WTC11 (cell line): ENCODE results near the gene BCL2L1. TPM values are rescaled to one million over a fixed set of nuclear protein-coding genes. Genes with fewer than 3 reads are reported as not detected.

Experiments used
- ATAC-seq: fragments of 200-7000 bp; cut with Tn5 transposase; 2 replicates; pipeline ENCODE4 v1.10.0; 2021; ENCODE audit warnings: mild to moderate bottlenecking, moderate library complexity
- CTCF ChIA-PET: fragments of 300-600 bp; sonication (Branson Sonifier 250); formaldehyde crosslinking; loops from one replicate; lab custom pipeline; 2021; ENCODE audit warnings: antibody characterized with exemption; lab: Charles Lee
- POLR2A ChIA-PET: fragments of 350-600 bp; sonication (Branson Sonifier 250); formaldehyde crosslinking; loops from one replicate; lab custom pipeline; 2021; ENCODE audit warnings: antibody characterized with exemption; lab: Charles Lee
- DNase-seq: peaks from one replicate; pipeline ENCODE4 v3.0.0; 2021; ENCODE audit warnings: low spot score
- H3K27ac Mint-ChIP-seq: 2 replicates; pipeline ENCODE4 v1.8.0; 2021; ENCODE audit warnings: mixed read lengths
- H3K27me3 Mint-ChIP-seq: 2 replicates; pipeline ENCODE4 v1.8.0; 2021; ENCODE audit warnings: low read depth, mild to moderate bottlenecking, moderate library complexity, mixed read lengths
- H3K36me3 Mint-ChIP-seq: 2 replicates; pipeline ENCODE4 v1.8.0; 2021; ENCODE audit warnings: mixed read lengths
- H3K4me1 Mint-ChIP-seq: 2 replicates; pipeline ENCODE4 v1.8.0; 2022; ENCODE audit warnings: mixed read lengths
- H3K4me3 Mint-ChIP-seq: 2 replicates; pipeline ENCODE4 v1.8.0; 2021; ENCODE audit warnings: mild to moderate bottlenecking, moderate library complexity, mixed read lengths
- H3K9me3 Mint-ChIP-seq: 2 replicates; pipeline ENCODE4 v1.8.0; 2021; ENCODE audit warnings: mixed read lengths
- ATF6 ChIP-seq: sonication (generic); formaldehyde crosslinking; IDR thresholded peaks from 2 replicates; pipeline ENCODE4 v1.8.1; 2023; ENCODE audit warnings: mild to moderate bottlenecking, missing genetic modification reagents
- CREM ChIP-seq: sonication (generic); formaldehyde crosslinking; IDR thresholded peaks from 2 replicates; pipeline ENCODE4 v1.8.1; 2022; ENCODE audit warnings: mild to moderate bottlenecking, missing genetic modification reagents, moderate library complexity
- E2F4 ChIP-seq: sonication (generic); formaldehyde crosslinking; IDR thresholded peaks from 2 replicates; pipeline ENCODE4 v1.8.1; 2022; ENCODE audit warnings: low read depth, mild to moderate bottlenecking, moderate library complexity, missing genetic modification reagents, borderline replicate concordance
- EMX1 ChIP-seq: fragments of 250-450 bp; sonication (Bioruptor Pico); IDR thresholded peaks from 2 replicates; pipeline ENCODE4 v1.8.0; 2021; ENCODE audit warnings: mild to moderate bottlenecking
- ETV6 ChIP-seq: sonication (generic); formaldehyde crosslinking; IDR thresholded peaks from 2 replicates; pipeline ENCODE4 v1.8.1; 2022; ENCODE audit warnings: mild to moderate bottlenecking, missing genetic modification reagents
- FOXP4 ChIP-seq: sonication (generic); formaldehyde crosslinking; IDR thresholded peaks from 2 replicates; pipeline ENCODE4 v1.8.0; 2022; ENCODE audit warnings: mild to moderate bottlenecking, missing genetic modification reagents
- GABPB1 ChIP-seq: sonication (generic); formaldehyde crosslinking; IDR thresholded peaks from 2 replicates; pipeline ENCODE4 v1.8.1; 2023; ENCODE audit warnings: mild to moderate bottlenecking, missing genetic modification reagents
- GTF2I ChIP-seq: fragments of 250-450 bp; sonication (Bioruptor Pico); conservative IDR thresholded peaks from 2 replicates; pipeline ENCODE4 v1.4.0; 2021; ENCODE audit warnings: mild to moderate bottlenecking
- IRF2 ChIP-seq: sonication (generic); formaldehyde crosslinking; IDR thresholded peaks from 2 replicates; pipeline ENCODE4 v1.8.0; 2022; ENCODE audit warnings: low read depth, missing genetic modification reagents, borderline replicate concordance
- JAZF1 ChIP-seq: fragments of 250-450 bp; sonication (Bioruptor Pico); IDR thresholded peaks from 2 replicates; pipeline ENCODE4 v1.9.0; 2021; ENCODE audit warnings: moderate library complexity, mild to moderate bottlenecking, inconsistent platforms
- KAT7 ChIP-seq: sonication (generic); formaldehyde crosslinking; IDR thresholded peaks from 2 replicates; pipeline ENCODE4 v1.8.1; 2023; ENCODE audit warnings: missing genetic modification reagents, mild to moderate bottlenecking, borderline replicate concordance
- MLX ChIP-seq: sonication (generic); formaldehyde crosslinking; IDR thresholded peaks from 2 replicates; pipeline ENCODE4 v1.8.1; 2023; ENCODE audit warnings: mild to moderate bottlenecking, missing genetic modification reagents, moderate library complexity
- MXD4 ChIP-seq: fragments of 250-450 bp; sonication (Bioruptor Pico); IDR thresholded peaks from 2 replicates; pipeline ENCODE4 v1.8.0; 2021; ENCODE audit warnings: mild to moderate bottlenecking, moderate library complexity, borderline replicate concordance
- SMAD4 ChIP-seq: sonication (generic); formaldehyde crosslinking; IDR thresholded peaks from 2 replicates; pipeline ENCODE4 v1.8.0; 2022; ENCODE audit warnings: mild to moderate bottlenecking, missing genetic modification reagents
- SP1 ChIP-seq: sonication (generic); formaldehyde crosslinking; conservative IDR thresholded peaks from 2 replicates; pipeline ENCODE4 v1.8.1; 2022; ENCODE audit warnings: missing genetic modification reagents
- TCF7 ChIP-seq: sonication (generic); formaldehyde crosslinking; IDR thresholded peaks from 2 replicates; pipeline ENCODE4 v1.8.0; 2022; ENCODE audit warnings: mild to moderate bottlenecking, low read depth, missing genetic modification reagents, moderate library complexity
- ZBTB43 ChIP-seq: sonication (generic); formaldehyde crosslinking; IDR thresholded peaks from 2 replicates; pipeline ENCODE4 v1.8.1; 2023; ENCODE audit warnings: mild to moderate bottlenecking, missing genetic modification reagents
- ZNF263 ChIP-seq: sonication (generic); formaldehyde crosslinking; IDR thresholded peaks from 2 replicates; pipeline ENCODE4 v1.8.1; 2022; ENCODE audit warnings: low read depth, mild to moderate bottlenecking, moderate library complexity, missing genetic modification reagents
- ZNF671 ChIP-seq: fragments of 250-450 bp; sonication (Bioruptor Pico); IDR thresholded peaks from 2 replicates; pipeline ENCODE4 v1.8.0; 2021; ENCODE audit warnings: mild to moderate bottlenecking
- ZSCAN18 ChIP-seq: fragments of 250-450 bp; sonication (Bioruptor Pico); IDR thresholded peaks from 2 replicates; pipeline ENCODE4 v2.1.2; 2022; ENCODE audit warnings: mild to moderate bottlenecking, moderate library complexity
- total RNA-seq: library from RNA; stranded (reverse); gene quantifications from 3 replicates; pipeline ENCODE4 v1.2.3, GENCODE V29; 2021

Gene BCL2L1
- total RNA-seq, 1 experiment from 2014 or later: 62.0 TPM

GRCh38 chr20:31698243-31698802, 24.3 kb downstream of the BCL2L1 start:
- ChIA-PET POLR2A (no interaction called here), CTCF (interaction anchor here (1.1 to 3.2 kb wide), 5 partner anchors 26 to 136 kb away, joined by 3 to 15 read pairs (median 6); no protein-coding TSS in a partner anchor)
- no peak overlapping the region for H3K4me3 Mint-ChIP-seq
- ATAC-seq (no peak), DNase-seq (no peak)
- H3K4me1 Mint-ChIP-seq: peaks cover 55% of the 10 kb centered on the region
- TF ChIP-seq ZBTB43 (no peak), IRF2 (no peak), ZNF671 (CRISPR knock-in tag) (no peak), MXD4 (CRISPR knock-in tag) (no peak), GTF2I (CRISPR knock-in tag) (no peak), ATF6 (CRISPR knock-in tag) (no peak), SMAD4 (CRISPR knock-in tag) (no peak)
- H3K9me3 Mint-ChIP-seq: no peaks in the 10 kb centered on the region
- no peaks in the 10 kb centered on the region for H3K27me3 Mint-ChIP-seq
- H3K36me3 Mint-ChIP-seq: peaks cover 8% of the 10 kb centered on the region; the same call in 1 of the 2 replicates
- H3K27ac Mint-ChIP-seq: peak overlapping the region; percentile 69; the same call in 1 of the 2 replicates

GRCh38 chr20:31695849-31696804, 26.5 kb downstream of the BCL2L1 start:
- no peaks in the 10 kb centered on the region for H3K9me3 Mint-ChIP-seq
- no peak overlapping the region for H3K4me3 Mint-ChIP-seq
- peak overlapping the region; percentile 16 for H3K27ac Mint-ChIP-seq
- H3K27me3 Mint-ChIP-seq: no peaks in the 10 kb centered on the region
- DNase-seq: no peak
- ChIA-PET POLR2A (interaction anchor here (0.9 kb wide), 1 partner anchor 35 kb away, joined by 3 read pairs; no protein-coding TSS in a partner anchor), CTCF (interaction anchor here (0.6 to 6.4 kb wide), 11 partner anchors 8 to 150 kb away, joined by 3 to 61 read pairs (median 5); partner anchors contain the start of gene BCL2L1)
- H3K36me3 Mint-ChIP-seq: peaks cover 8% of the 10 kb centered on the region; the same call in 1 of the 2 replicates
- no peak for ATAC-seq
- peaks cover 66% of the 10 kb centered on the region for H3K4me1 Mint-ChIP-seq
- TF ChIP-seq CREM (CRISPR knock-in tag): no peak
- peak; percentile 98 for TF ChIP-seq GABPB1 (CRISPR knock-in tag)
- TF ChIP-seq, all 79 proteins: peak for 1

- H3K9me3 Mint-ChIP-seq: no peaks in the 10 kb centered on the region
- peaks cover 11% of the 10 kb centered on the region; the same call in 1 of the 2 replicates for H3K36me3 Mint-ChIP-seq
- ATAC-seq: no peak
- ChIA-PET CTCF (interaction anchor here (0.7 to 6.4 kb wide), 7 partner anchors 9 to 82 kb away, joined by 3 to 61 read pairs (median 6); partner anchors contain the start of gene BCL2L1), POLR2A (interaction anchor here (0.9 kb wide), 1 partner anchor 29 kb away, joined by 3 read pairs; no protein-coding TSS in a partner anchor)
- no peak for DNase-seq
- peaks cover 61% of the 10 kb centered on the region for H3K4me1 Mint-ChIP-seq
- H3K27me3 Mint-ChIP-seq: no peaks in the 10 kb centered on the region
- H3K4me3 Mint-ChIP-seq: no peak overlapping the region
- H3K27ac Mint-ChIP-seq: peak overlapping the region; percentile 50
- TF ChIP-seq CREM (CRISPR knock-in tag) (no peak), MLX (CRISPR knock-in tag) (no peak), FOXP4 (CRISPR knock-in tag) (no peak), ETV6 (CRISPR knock-in tag) (no peak), TCF7 (no peak), EMX1 (CRISPR knock-in tag) (no peak), ZSCAN18 (CRISPR knock-in tag) (no peak), E2F4 (CRISPR knock-in tag) (no peak), ZNF263 (CRISPR knock-in tag) (no peak), JAZF1 (CRISPR knock-in tag) (no peak), KAT7 (CRISPR knock-in tag) (no peak), SP1 (no peak)
Observed at GRCh38 chr20:31694842-31695593, 27.6 kb downstream of the BCL2L1 start.
